ENCODE data around the gene NPFF. TPM values are rescaled to one million over a fixed set of nuclear protein-coding genes. Genes with fewer than 3 reads are reported as not detected.

The NPFF gene
- total RNA-seq, 3 donors from 2014 or later (not counting 1 experiment from before 2014, with no cell fraction given), result not detected

DNA sequence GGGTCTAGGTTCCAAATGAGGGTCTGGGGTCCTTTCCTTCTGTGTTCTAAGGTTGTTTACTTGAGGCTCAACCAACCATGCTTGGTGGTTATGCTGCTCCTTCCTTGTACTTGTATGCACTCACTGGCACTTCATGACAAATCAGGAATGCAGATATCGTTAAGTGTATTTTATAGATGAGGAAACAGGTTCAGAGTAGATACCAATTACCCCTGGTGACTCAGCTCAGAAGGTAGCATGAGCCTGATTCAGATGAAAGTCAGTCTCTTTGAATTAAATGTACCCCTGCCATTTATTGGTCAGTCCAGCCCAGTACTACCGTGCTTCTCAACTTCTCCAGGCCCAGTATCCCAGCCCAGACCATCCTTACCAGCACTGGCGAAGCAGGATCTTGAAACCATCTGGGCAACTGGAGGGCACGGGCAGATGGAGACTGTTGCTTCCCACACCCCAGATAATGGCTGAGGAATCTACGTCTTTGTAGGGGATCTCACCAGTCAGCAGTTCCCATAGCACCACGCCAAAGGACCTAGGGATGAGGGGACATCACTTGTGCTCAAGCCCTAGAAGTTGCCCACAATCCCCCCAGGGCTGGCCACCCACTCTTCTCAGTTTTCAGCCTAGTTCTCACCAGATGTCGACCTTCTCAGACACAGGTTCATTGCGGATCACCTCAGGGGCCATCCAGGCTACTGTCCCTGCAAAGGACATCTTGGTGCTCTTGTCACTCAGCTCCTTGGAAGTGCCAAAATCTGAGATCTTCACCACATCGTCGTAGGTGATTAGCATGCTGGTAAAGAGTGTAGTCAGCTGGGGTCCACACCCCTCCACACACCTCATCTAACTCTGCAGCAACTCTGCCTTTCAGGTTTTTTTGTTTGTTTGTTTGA, 22.4 kb downstream of the NPFF start:
- ATAC-seq (no peak), DNase-seq (no peak)
- 98% methylated on average over 10 of the region's 10 CpGs for WGBS (ENCODE audit: insufficient coverage)
- TF ChIP-seq CTCF (IDR thresholded peaks at IDR 0.05), result no peak
- intact Hi-C loops (cut with micrococcal nuclease), result no loop called here
- no peak overlapping the region for H3K4me3 ChIP-seq (ENCODE audit: low read length)
- H3K9me3 Mint-ChIP-seq, result no peaks in the 10 kb centered on the region
- peaks cover 1% of the 10 kb centered on the region for H3K36me3 Mint-ChIP-seq
- H3K27ac ChIP-seq (ENCODE audit: low read length), result no peak overlapping the region
- H3K4me1 ChIP-seq (ENCODE audit: control insufficient read depth, insufficient read depth, low read length), result peaks cover 18% of the 10 kb centered on the region
- no peaks in the 10 kb centered on the region for H3K9me3 ChIP-seq (ENCODE audit: control insufficient read depth, insufficient read depth, low read length)
- H3K27me3 ChIP-seq (ENCODE audit: control insufficient read depth, insufficient read depth, low read length), result no peaks in the 10 kb centered on the region
- H3K4me1 Mint-ChIP-seq, result peaks cover 5 to 28% of the 10 kb centered on the region in 2 donors
- peaks cover 60% of the 10 kb centered on the region for H3K36me3 ChIP-seq (ENCODE audit: control insufficient read depth, insufficient read depth, low read length)
- peak overlapping the region; percentile 33 to 36 for H3K27ac Mint-ChIP-seq
- H3K4me3 Mint-ChIP-seq, result no peak overlapping the region
- no peaks in the 10 kb centered on the region for H3K27me3 Mint-ChIP-seq (ENCODE audit: low read depth in 2 of 2)

- 96% methylated on average over 4 of the region's 4 CpGs for WGBS (ENCODE audit: insufficient coverage)
- no peaks in the 10 kb centered on the region for H3K27me3 ChIP-seq (ENCODE audit: control insufficient read depth, insufficient read depth, low read length)
- Mint-ChIP-seq H3K4me3 (no peak overlapping the region), H3K4me1 (peaks cover 8 to 33% of the 10 kb centered on the region in 2 donors), H3K36me3 (peaks cover 10% of the 10 kb centered on the region), H3K9me3 (no peaks in the 10 kb centered on the region), H3K27ac (peak overlapping the region in 1 of 2 donors; percentile 80), H3K27me3 (ENCODE audit: low read depth in 2 of 2) (no peaks in the 10 kb centered on the region)
- no peak overlapping the region for H3K4me3 ChIP-seq (ENCODE audit: low read length)
- ATAC-seq (no peak), DNase-seq (no peak)
- no peak for TF ChIP-seq CTCF (IDR thresholded peaks at IDR 0.05)
- H3K9me3 ChIP-seq (ENCODE audit: control insufficient read depth, insufficient read depth, low read length), result no peaks in the 10 kb centered on the region
- peaks cover 69% of the 10 kb centered on the region for H3K36me3 ChIP-seq (ENCODE audit: control insufficient read depth, insufficient read depth, low read length)
- H3K27ac ChIP-seq (ENCODE audit: low read length), result no peak overlapping the region
- H3K4me1 ChIP-seq (ENCODE audit: control insufficient read depth, insufficient read depth, low read length), result peaks cover 18% of the 10 kb centered on the region
- intact Hi-C loops (cut with micrococcal nuclease), result no loop called here
Observed at GRCh38 chr12:53483979-53484377, 23.3 kb downstream of the NPFF start.

GRCh38 chr12:53483225-53483978, 23.9 kb downstream of the NPFF start:
- no peaks in the 10 kb centered on the region for H3K9me3 ChIP-seq (ENCODE audit: control insufficient read depth, insufficient read depth, low read length)
- H3K36me3 ChIP-seq (ENCODE audit: control insufficient read depth, insufficient read depth, low read length), result peaks cover 74% of the 10 kb centered on the region
- intact Hi-C loops (cut with micrococcal nuclease), result no loop called here
- H3K27me3 Mint-ChIP-seq (ENCODE audit: low read depth in 2 of 2), result no peaks in the 10 kb centered on the region
- H3K27ac ChIP-seq (ENCODE audit: low read length), result no peak overlapping the region
- H3K9me3 Mint-ChIP-seq, result no peaks in the 10 kb centered on the region
- no peaks in the 10 kb centered on the region for H3K27me3 ChIP-seq (ENCODE audit: control insufficient read depth, insufficient read depth, low read length)
- peaks cover 11 to 33% of the 10 kb centered on the region in 2 donors for H3K4me1 Mint-ChIP-seq
- peaks cover 10% of the 10 kb centered on the region for H3K36me3 Mint-ChIP-seq
- peaks cover 18% of the 10 kb centered on the region for H3K4me1 ChIP-seq (ENCODE audit: control insufficient read depth, insufficient read depth, low read length)
- H3K27ac Mint-ChIP-seq, result peak overlapping the region; percentile 69 to 80
- no peak overlapping the region for H3K4me3 ChIP-seq (ENCODE audit: low read length)
- no peak for TF ChIP-seq CTCF (IDR thresholded peaks at IDR 0.05)
- DNase-seq (no peak), ATAC-seq (no peak)
- WGBS (ENCODE audit: insufficient coverage), result 87% methylated on average over 9 of the region's 9 CpGs
- H3K4me3 Mint-ChIP-seq, result no peak overlapping the region

Measured in natural killer cell (primary cell).